GM19324 (cell line): ENCODE results near the gene SLC12A3.

Experiments
- ATAC-seq: cut with Tn5 transposase; IDR thresholded peaks from one replicate; pipeline ENCODE4 v1.9.1; 2021; ENCODE audit warnings: mild to moderate bottlenecking, moderate library complexity; ENCODE audit not compliant: unreplicated experiment, low FRiP score

The SLC12A3 gene

DNA sequence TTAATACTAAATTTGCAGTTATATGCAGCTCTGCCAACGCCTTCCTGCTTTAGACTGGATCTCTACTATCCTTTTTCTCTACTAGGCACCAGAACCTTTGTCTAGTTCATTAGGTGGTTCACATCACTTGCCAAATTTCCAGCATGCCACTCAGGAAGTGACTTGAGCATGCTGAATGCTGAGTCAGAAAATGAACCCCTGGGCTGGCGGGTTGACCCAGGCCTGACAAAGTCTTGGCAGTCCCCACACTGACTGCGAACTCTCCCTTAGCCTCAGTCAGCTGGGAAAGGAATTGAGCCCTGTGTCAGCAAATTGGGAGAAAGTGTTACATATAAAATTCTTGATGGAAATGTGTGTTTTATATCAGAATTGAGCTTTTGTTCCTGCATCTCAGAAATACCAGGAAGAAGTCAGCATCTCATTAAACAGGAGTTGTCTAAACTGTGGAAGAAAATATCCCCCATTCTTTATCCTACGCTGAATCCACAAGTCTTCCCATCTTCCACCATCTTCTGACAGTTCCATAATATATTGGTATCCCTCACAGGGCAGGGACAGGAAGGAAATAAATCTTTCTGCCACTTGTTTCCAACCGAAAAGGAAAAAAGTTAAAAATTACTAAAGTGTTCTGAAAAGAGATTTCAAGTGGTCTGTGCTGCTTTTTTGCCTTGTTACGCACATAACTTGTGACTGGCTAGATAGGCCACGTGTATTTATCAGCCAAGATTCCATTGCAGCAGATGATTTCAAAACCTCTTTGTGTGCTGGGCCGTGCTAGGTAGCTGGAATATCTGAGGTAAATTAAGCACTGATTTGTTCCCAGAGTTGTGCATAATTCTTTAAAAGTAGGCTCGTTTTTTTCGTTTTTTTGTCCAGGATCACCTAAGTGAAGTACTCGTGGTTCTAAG is 16.7 kb upstream of the SLC12A3 start:
- no peak for ATAC-seq

DNA sequence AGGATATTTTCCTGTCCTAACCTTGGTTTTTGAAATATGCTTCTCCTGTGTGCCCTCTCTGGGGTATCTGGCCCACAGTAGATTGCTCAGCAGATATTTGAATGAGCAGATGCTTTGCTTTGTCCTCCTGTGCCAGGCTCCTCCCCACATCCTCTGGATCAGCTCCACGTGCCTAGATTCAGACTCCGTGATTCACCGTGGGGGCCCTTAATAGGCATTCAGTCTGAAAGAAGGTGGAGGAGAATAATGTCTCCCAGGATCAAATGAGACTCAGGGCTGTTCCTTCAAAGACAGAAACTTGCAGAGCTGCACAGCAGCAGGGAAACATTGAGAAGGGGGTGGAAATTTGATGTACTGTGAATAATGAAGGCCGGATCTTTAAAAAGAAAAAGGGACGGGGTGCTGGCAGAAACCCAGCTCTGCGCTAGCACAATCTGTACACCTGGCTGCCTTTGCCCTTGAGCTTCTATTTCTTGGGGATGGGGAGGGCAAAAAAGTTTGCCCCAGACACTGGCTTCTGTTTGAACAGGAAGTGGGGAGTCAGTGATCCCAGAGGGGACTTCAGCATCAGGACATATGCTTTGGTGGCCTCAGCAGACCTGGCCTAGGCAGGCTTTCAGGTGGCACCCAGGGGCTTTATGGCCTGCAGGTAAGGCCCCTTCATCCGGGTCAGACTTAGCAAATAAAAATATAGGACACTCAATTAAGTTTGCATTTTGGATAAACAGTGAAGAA is 15.9 kb upstream of the SLC12A3 start:
- ATAC-seq = no peak

DNA sequence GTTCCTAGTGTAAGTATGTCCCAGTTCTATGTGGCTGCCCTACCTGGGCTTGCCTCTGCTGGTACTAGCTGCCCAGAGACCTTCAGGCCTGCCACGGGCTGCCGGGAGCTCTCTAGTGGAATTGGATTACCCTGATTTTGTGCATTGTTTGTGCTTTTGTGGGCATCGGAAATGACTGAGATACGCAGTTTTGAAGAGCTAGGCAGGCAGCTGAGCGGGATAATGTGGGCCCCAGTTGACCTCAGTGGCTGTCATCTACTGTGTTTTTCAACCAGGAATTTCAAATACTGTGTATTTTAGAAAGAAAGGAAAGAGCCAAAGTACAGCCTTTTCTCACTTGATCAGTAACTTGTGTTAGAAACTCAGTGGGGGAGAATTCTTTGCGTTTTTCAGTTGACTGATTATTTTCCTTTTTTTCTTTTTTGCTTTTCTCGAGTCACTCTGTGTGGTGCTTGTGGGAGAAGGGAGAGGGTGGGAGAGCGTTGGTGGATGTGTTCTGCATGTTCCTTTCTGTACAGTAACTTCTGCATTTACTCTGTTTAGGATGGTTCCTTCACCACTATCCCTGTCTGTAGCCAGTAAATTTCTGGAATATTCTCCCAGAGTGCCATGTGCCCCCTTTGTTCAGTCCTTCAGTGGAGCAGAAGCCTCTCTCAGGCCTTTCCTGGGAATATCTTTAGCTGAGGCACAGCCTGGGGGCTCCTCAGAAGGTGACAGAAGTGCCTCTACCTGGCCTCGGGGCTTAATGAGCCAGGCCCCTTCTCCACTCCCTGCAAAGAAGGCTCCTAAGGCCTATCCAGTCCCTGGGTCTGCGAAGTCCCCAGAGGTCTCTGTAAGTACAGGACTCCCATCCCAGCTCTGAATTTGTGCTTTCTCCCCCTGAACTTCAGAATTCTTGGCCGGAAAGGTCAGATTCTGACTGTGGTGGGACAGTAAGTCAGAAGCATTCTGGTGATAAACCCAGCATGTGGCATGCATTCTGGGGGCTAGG is 15.0 kb upstream of the SLC12A3 start:
- ATAC-seq = no peak

DNA sequence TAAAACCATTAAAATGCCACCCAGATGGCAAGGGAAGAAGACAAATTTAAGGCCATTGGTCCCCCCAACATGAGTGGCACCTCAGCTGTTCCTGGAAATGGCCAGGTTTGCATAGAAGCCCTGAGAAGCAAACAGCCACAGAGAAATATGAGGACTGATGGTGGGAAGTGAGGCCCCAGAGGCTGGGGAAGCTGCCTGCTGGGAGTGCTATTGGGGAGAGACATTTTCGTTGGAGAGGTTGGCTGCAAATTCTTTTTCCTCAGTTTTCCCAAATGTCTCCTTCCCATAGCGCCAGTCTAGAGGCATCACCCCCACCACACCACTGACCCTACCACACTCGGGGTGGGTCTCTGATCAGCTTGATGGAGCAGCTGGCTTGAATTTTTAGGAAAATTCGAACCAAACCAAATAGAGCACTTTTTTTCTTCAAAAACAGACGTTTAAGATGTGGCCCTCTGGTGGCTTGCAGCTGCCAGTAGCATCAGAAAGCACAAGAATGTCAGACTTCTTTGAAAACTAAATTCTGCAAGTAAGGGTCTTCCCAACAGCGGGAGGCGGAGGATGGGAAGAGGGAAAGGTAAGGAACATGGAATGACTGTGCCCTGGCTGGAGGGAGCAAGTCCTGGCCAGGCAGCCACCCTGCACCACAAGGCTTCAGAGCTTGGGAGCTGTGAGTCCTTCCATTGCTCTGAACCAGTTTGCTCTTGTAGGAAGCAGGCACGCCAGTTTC is 13.2 kb upstream of the SLC12A3 start:
- no peak for ATAC-seq

DNA sequence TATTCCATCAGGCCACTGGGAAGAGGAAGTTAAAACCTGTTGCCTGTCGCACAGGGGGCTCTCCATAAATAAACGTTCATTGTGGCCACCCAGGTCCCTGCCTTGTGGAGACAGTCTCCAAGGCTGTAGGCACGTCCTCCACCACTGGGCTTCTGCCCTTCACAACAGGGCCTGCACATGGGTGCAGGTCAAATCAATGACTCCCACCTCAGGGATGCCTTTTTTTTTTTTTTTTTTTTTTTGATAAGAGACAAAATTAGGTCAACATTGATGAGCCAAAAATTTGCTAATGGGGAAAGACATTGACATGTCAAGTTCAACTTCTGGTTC is 12.6 kb upstream of the SLC12A3 start:
- ATAC-seq = no peak

DNA sequence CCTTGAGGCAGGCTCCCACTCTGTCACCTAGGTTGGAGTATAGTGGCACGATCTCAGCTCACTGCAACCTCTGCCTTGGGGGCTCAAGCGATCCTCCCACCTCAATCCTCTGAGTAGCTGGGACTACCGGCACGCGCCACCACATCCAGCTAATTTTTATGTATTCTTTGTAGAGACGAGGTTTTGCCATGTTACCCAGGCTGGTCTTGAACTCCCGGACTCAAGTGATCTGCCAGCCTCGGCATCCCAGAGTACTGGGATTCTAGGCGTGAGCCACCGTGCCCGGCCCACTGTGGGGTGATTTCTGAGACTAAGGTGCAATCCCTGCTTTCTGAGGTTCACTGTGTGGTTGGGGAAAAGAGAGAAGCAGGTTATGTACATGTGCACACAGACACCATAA is 12.0 kb upstream of the SLC12A3 start:
- ATAC-seq = no peak

DNA sequence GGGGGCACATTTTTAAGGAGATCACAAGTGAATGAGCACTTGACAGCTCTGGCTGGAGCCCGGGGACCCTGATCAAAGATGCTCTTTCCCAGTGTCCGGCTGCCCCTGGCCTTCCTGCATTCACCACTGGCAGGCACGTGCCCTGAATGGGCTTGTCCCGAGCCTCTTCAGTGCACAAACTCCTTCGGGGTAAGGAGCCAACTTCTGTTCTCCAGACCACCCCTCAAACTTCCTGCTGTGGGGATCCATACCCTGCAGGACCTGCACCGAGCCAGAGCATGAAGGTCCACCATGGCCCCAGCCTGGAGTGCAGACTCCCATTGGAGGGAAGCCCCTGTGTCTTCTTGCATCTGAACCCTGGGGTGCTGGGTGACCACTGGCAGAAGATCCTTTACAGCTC is 9.8 kb upstream of the SLC12A3 start:
- ATAC-seq = no peak

DNA sequence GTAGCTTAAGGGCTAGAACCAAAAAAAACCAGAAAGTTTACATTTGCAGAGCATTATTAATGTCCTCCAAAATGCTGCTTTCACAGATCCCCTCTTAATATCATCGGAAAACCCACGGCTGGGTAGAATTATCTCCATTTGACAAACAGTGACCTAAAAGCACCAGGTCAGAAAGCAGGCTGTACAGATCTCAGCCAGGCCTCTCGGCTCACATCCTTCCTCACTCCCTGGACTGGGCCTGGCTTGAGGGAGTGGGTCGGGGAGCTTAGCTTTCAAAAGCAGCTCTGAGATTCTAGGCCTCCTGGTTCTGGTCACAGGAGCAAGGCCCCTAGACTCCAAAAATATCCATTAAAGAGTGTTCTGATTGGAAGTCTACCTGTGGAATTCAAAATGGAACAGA is 9.1 kb upstream of the SLC12A3 start:
- no peak for ATAC-seq

DNA sequence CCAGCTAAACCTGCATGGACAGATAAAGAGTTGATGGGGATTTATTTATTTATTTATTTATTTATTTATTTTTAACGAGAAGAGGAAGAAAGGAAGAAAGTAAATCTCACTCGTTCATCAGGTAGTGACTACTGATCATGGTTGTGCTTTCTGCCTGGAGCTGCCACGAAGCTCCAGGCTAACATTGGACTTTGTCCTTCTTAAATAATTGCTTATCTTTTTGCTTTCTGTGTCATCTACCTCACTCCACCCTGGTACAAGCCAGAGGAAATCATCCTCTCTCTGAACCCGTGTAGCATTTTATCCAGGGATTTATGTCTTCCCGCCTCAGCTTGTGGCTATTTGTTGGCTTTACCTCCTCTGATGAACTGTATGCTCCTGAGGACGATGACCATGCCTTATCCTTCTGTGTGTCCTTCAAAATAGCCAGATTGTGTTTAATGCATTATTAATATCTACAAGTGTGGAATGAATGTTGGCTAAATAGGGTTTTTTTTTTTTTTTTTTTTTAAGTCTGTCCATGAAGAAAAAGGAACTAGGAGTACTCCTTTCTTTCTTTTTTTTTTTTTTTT is 8.0 kb upstream of the SLC12A3 start:
- ATAC-seq = no peak

DNA sequence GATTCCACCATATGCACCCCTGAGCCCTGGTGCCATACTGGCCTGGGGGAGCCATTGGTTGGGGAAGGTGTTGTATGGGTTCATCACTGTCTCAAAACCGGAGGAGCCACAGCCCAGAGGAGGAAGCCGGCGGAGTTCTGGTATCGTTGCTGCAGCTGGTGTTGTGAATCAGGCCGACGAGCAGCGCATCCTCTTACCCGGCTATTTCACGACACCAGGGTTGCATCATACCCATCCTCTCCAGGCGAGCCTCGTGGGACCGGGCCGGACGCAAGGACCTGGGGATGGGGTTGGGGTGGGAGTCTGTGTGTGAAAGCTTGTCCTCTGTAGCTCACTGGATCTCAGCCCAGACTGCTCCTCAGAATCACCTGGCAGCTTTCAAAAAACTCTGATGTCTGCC is 6.6 kb upstream of the SLC12A3 start:
- no peak for ATAC-seq

DNA sequence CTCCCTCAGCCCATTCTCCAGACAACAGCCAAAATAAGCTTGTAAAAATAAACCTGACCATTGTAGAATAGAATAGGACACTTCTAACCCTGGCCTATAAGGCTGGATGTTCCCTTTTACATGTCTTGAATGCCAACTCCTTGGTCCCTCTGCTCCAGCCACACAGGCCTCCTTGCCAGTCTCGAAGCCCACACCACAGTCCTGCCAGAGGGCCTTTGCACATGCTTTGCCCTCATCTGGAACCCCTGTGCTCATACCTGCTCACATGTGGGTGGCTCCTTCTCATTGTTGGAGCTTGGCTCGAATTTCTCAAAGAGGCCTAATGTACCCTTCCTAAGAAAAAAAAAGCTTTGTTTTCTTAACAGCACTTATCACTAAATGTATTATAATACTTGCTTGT is 5.4 kb upstream of the SLC12A3 start:
- ATAC-seq = no peak

DNA sequence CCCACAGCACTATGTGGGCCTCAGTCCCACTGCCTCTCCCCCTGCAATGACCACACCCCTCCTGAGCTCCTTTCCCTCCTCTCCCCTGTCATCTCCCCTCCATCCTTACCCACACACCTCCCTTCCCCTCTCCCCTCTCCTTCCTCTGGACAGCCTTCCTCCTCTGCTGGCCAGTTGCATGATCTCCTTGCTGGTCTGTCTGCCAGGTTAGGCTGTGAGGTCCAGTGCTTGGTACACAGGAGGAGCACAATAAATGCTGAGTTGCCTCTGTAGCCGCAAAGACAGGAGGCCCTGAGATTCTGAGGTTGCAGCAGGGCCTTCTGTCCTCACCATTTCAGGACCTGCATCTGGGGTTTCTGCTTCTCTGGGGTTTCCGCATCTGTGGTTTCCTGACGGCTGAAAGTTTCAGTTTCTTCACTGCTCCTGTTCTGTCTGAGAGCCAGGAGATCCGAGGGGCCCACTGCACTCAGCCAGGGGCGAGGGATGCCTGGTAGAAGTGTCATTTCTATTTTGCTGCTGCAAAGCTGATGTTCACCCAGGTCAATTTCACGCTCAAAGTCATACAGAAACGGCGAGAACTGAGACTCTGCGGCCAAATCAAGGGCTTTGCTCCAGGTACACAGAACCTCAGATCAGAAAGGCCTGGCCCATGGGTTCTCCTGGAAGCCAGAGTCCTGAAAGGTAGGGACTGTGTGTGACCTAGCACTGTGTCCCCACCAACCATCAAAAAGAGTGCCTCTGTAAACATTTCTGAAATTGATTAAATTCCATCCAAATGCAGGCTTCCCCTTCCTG is 4.6 kb upstream of the SLC12A3 start:
- ATAC-seq = no peak

DNA sequence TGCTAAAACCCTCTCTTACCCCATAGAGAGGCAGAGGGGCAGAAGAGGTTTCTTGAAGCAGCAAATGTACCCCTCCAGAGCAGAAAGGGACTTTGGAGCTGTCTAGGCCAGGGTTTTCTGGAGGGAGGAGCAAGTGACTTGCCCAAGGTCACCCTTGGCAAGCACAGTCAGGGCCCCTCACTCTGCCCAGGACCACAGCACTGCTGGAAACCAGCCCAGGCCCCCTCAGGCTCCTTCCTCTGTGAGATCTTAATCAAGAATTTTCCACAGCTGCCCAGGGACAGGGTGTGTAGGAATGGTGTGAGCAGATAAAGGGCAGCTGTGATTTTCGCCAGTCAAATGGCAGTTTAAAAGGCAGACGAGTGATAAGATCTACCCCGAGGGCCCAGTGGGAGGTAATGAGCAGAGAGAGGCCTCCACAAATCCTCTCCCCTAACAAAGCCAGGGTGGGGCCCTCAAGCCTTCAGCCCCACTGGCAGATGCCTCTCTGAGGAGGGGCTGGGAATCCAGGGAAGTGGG is 3.9 kb upstream of the SLC12A3 start:
- ATAC-seq = no peak

DNA sequence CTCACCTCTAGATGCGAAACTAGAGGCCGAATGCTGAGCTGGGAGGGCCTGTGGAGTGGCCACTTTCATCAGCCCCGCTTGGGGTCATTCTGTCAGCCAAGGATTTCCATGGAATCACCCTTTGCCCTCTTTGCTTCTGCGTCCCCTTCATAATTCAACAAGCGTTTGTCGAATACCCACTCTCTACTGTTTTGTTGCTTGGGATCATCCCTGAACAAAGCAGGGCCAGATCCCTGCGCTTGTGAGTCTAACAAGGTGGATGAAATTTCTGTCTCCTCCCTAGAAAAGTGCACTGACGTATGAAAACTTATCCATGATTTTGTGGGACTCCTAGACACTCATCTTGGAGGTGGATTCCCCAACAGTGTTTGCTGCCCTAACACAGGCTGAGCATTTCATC is 3.3 kb upstream of the SLC12A3 start:
- ATAC-seq = no peak

DNA sequence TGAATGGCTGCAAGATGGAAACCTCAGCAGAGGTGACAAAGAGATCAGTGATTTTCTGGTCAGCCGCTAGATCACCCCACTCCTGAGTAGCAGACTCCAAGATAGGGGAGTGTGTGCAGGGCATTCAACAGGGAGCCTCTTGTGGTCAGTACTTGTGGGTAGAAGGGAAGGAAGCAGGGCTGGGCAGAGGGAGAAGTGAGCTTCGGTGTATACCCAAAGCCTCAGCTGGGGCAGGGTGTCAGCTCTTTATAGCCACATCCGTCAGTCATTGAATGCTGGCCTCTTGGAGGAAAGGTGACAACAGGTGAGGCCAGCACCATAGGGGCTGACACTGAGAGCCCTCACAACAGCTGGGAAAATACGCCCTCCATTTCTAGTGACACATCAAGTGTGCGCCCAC is 2.2 kb upstream of the SLC12A3 start:
- ATAC-seq = no peak

DNA sequence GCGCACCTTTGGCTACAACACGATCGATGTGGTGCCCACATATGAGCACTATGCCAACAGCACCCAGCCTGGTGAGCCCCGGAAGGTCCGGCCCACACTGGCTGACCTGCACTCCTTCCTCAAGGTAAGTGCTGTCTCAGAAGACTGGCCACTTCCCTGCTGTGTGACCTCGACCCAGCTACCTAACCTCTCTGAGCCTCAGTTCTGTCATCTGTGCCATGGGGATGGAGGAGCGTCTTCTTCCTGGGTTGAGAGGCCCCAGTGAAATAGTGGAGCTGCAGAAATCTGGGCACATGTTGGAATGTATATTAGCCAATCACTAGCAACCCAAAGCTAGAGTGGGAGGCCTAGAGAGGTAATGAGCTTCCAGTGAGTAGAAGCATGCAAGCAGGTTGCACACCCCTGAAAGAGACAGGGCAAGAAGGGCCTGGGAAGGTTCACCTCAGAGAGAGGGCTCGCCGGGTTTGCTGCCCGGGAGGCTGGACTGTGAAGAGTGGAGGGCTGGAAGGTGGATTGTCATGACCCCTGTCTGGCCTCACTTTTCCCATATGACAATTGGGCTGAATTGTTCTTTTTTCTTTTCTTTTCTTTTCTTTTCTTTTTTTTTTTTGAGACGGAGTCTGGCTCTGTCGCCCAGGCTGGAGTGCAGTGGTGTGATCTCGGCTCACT is 521 bp downstream of the SLC12A3 start:
- ATAC-seq = no peak

DNA sequence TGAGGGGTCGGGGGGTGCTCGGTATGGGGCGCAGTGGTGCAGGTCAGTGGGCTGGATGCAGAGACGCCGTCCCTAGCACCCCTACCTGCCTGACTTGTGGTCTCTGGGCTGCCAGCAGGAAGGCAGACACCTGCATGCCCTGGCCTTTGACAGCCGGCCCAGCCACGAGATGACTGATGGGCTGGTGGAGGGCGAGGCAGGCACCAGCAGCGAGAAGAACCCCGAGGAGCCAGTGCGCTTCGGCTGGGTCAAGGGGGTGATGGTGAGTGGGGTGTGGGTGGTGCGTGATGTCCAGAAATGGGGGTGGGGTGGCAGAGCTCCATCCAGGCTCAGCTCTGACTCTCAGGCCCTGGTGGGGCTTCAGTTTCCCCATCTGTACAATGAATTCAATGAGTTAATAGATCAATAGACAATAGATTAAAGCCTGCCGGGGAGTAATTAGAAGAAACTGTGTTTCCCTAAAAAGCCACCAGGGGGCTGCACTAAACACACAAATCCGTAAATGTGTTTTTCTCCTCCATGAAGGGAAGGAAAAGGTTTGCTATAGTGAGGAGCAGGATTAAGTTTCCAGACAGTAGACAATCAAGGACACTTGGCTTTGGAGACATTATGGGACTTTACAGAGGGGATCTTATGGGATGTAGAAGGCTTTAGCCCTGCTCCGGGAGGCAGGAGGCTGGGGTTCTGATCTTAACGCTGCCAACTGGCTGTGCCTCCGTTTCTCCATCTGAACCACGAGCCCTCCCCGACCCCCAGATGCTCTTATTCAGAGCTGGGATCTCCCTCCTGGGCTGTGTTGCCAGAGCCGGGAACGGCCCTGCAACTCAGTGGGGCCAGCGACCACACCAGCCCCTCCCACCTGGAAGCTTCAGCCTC is 2.2 kb downstream of the SLC12A3 start:
- no peak for ATAC-seq
